Liver (tissue), 3 donors: ENCODE data around the gene SYDE2.

ENCODE experiments used
- FOXA1 ChIP-seq: IDR thresholded peaks from 2 replicates; pipeline ENCODE4 v1.6.1; 2016; ENCODE audit warnings: antibody characterized with exemption
- GABPA ChIP-seq, 2 donors: IDR thresholded peaks in 1 of 2; conservative IDR thresholded peaks in 1 of 2; 2 replicates each; pipeline ENCODE4 v1.6.1; 2016; ENCODE audit warnings: antibody characterized with exemption in 2 of 2, mild to moderate bottlenecking in 1 of 2, moderate library complexity in 1 of 2
- JUND ChIP-seq, 2 donors: IDR thresholded peaks; 2 replicates each; pipeline ENCODE4 v1.6.1; 2016; ENCODE audit warnings: antibody characterized with exemption in 2 of 2
- RAD21 ChIP-seq, 2 donors: IDR thresholded peaks; 2 replicates each; pipeline ENCODE4 v1.6.1; 2016; ENCODE audit warnings: antibody characterized with exemption in 2 of 2, mild to moderate bottlenecking in 2 of 2
- YY1 ChIP-seq: IDR thresholded peaks from 2 replicates; pipeline ENCODE4 v1.6.1; 2016; ENCODE audit warnings: antibody characterized with exemption, mild to moderate bottlenecking
- TF ChIP-seq, protein P1 (sequence below): IDR thresholded peaks from 2 replicates; pipeline ENCODE4 v1.6.1; 2016; ENCODE audit warnings: antibody characterized with exemption
- TF ChIP-seq, protein P2 (sequence below): fragments of 150-350 bp; IDR thresholded peaks from 2 replicates; pipeline ENCODE4 v1.5.1; 2017; ENCODE audit warnings: improper control_type of control experiment, low read depth, low read length; ENCODE audit not compliant: missing input control
- TF ChIP-seq, protein P3 (sequence below): IDR thresholded peaks from 2 replicates; pipeline ENCODE4 v1.6.1; 2016; ENCODE audit warnings: antibody characterized with exemption, mild to moderate bottlenecking
- TF ChIP-seq, protein P4 (sequence below): IDR thresholded peaks from 2 replicates; pipeline ENCODE4 v1.6.1; 2016; ENCODE audit warnings: antibody characterized with exemption
- TF ChIP-seq, protein P5 (sequence below): IDR thresholded peaks from 2 replicates; pipeline ENCODE4 v1.6.1; 2016; ENCODE audit warnings: antibody characterized with exemption
- donor health status: healthy.
- donor health status: healthy.

DNA sequence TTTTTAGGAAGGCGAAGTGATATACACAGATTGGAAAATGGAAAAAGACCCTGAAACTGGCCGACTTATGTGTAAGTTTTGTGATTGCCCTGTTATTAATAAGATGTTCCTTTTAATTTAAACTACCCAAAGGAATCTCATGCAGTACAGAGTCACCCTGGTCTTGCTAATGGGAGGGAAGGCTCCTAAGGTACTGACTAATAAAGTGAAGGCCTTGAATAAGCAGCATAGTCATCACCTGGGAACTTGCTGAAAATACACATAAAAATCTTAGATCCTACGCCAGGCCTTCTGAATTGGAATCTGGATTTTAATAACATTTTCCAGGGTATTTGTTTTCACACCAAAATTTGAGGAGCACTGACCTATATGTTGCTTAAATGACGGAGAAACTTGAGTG, 79.1 kb downstream of the SYDE2 start:
- TF ChIP-seq, protein P1, sequence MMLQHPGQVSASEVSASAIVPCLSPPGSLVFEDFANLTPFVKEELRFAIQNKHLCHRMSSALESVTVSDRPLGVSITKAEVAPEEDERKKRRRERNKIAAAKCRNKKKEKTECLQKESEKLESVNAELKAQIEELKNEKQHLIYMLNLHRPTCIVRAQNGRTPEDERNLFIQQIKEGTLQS: no peak
- TF ChIP-seq, protein P2, sequence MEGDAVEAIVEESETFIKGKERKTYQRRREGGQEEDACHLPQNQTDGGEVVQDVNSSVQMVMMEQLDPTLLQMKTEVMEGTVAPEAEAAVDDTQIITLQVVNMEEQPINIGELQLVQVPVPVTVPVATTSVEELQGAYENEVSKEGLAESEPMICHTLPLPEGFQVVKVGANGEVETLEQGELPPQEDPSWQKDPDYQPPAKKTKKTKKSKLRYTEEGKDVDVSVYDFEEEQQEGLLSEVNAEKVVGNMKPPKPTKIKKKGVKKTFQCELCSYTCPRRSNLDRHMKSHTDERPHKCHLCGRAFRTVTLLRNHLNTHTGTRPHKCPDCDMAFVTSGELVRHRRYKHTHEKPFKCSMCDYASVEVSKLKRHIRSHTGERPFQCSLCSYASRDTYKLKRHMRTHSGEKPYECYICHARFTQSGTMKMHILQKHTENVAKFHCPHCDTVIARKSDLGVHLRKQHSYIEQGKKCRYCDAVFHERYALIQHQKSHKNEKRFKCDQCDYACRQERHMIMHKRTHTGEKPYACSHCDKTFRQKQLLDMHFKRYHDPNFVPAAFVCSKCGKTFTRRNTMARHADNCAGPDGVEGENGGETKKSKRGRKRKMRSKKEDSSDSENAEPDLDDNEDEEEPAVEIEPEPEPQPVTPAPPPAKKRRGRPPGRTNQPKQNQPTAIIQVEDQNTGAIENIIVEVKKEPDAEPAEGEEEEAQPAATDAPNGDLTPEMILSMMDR: no peak
- TF ChIP-seq, protein P3, sequence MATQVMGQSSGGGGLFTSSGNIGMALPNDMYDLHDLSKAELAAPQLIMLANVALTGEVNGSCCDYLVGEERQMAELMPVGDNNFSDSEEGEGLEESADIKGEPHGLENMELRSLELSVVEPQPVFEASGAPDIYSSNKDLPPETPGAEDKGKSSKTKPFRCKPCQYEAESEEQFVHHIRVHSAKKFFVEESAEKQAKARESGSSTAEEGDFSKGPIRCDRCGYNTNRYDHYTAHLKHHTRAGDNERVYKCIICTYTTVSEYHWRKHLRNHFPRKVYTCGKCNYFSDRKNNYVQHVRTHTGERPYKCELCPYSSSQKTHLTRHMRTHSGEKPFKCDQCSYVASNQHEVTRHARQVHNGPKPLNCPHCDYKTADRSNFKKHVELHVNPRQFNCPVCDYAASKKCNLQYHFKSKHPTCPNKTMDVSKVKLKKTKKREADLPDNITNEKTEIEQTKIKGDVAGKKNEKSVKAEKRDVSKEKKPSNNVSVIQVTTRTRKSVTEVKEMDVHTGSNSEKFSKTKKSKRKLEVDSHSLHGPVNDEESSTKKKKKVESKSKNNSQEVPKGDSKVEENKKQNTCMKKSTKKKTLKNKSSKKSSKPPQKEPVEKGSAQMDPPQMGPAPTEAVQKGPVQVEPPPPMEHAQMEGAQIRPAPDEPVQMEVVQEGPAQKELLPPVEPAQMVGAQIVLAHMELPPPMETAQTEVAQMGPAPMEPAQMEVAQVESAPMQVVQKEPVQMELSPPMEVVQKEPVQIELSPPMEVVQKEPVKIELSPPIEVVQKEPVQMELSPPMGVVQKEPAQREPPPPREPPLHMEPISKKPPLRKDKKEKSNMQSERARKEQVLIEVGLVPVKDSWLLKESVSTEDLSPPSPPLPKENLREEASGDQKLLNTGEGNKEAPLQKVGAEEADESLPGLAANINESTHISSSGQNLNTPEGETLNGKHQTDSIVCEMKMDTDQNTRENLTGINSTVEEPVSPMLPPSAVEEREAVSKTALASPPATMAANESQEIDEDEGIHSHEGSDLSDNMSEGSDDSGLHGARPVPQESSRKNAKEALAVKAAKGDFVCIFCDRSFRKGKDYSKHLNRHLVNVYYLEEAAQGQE: no peak
- no peak for TF ChIP-seq FOXA1
- no peak for TF ChIP-seq GABPA (IDR thresholded peaks at IDR 0.05 in 1 of 2, conservative IDR thresholded peaks at IDR 0.05 in 1 of 2)
- TF ChIP-seq, protein P4, sequence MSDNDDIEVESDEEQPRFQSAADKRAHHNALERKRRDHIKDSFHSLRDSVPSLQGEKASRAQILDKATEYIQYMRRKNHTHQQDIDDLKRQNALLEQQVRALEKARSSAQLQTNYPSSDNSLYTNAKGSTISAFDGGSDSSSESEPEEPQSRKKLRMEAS: no peak
- no peak for TF ChIP-seq JUND (IDR thresholded peaks at IDR 0.05)
- TF ChIP-seq RAD21 (IDR thresholded peaks at IDR 0.05): no peak
- TF ChIP-seq YY1: no peak
- TF ChIP-seq, protein P5, sequence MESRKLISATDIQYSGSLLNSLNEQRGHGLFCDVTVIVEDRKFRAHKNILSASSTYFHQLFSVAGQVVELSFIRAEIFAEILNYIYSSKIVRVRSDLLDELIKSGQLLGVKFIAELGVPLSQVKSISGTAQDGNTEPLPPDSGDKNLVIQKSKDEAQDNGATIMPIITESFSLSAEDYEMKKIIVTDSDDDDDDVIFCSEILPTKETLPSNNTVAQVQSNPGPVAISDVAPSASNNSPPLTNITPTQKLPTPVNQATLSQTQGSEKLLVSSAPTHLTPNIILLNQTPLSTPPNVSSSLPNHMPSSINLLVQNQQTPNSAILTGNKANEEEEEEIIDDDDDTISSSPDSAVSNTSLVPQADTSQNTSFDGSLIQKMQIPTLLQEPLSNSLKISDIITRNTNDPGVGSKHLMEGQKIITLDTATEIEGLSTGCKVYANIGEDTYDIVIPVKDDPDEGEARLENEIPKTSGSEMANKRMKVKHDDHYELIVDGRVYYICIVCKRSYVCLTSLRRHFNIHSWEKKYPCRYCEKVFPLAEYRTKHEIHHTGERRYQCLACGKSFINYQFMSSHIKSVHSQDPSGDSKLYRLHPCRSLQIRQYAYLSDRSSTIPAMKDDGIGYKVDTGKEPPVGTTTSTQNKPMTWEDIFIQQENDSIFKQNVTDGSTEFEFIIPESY: no peak
